ENCODE measurements around the gene DLGAP1.

GRCh38 chr18:3889803-3890202, 565.3 kb downstream of the DLGAP1 start:
- no peak for TF ChIP-seq EZH2phosphoT487 (IDR thresholded peaks at IDR 0.05; ENCODE audit: low read depth, severe bottlenecking, unreplicated experiment)
- no peak for TF ChIP-seq CTCF (IDR thresholded peaks at IDR 0.05; ENCODE audit: poor library complexity)
- no peak for TF ChIP-seq EZH2 (IDR thresholded peaks at IDR 0.05; ENCODE audit: borderline replicate concordance)
